HEK293 (cell line): Measurements from ENCODE around the gene ARHGEF12.

ENCODE experiments used
- OSR2 ChIP-seq: fragments of 450-650 bp; formaldehyde crosslinking; IDR thresholded peaks from 2 replicates; pipeline ENCODE4 v1.5.1; 2016; ENCODE audit warnings: missing biosample characterization, missing genetic modification characterization
- RBAK ChIP-seq: fragments of 450-650 bp; formaldehyde crosslinking; IDR thresholded peaks from 2 replicates; pipeline ENCODE4 v1.5.1; 2016; ENCODE audit warnings: missing biosample characterization, missing genetic modification characterization
- YY1 ChIP-seq: fragments of 450-650 bp; formaldehyde crosslinking; IDR thresholded peaks from 2 replicates; pipeline ENCODE4 v1.5.1; 2018; ENCODE audit warnings: missing biosample characterization, missing genetic modification characterization
- ZBTB1 ChIP-seq: fragments of 450-650 bp; formaldehyde crosslinking; IDR thresholded peaks from 2 replicates; pipeline ENCODE4 v1.5.1; 2016; ENCODE audit warnings: missing biosample characterization, missing genetic modification characterization
- ZNF121 ChIP-seq: fragments of 450-650 bp; formaldehyde crosslinking; IDR thresholded peaks from 2 replicates; pipeline ENCODE4 v1.5.1; 2016; ENCODE audit warnings: missing biosample characterization, missing genetic modification characterization
- ZNF155 ChIP-seq: fragments of 450-650 bp; formaldehyde crosslinking; IDR thresholded peaks from 2 replicates; pipeline ENCODE4 v1.5.1; 2016; ENCODE audit warnings: missing biosample characterization, missing genetic modification characterization
- ZNF221 ChIP-seq: fragments of 450-650 bp; formaldehyde crosslinking; IDR thresholded peaks from 2 replicates; pipeline ENCODE4 v1.5.1; 2017; ENCODE audit warnings: missing biosample characterization, missing genetic modification characterization, borderline replicate concordance
- ZNF341 ChIP-seq: fragments of 450-650 bp; formaldehyde crosslinking; IDR thresholded peaks from 2 replicates; pipeline ENCODE4; 2016; ENCODE audit warnings: low read depth, missing biosample characterization, missing genetic modification characterization
- ZNF510 ChIP-seq: fragments of 450-650 bp; formaldehyde crosslinking; IDR thresholded peaks from 2 replicates; pipeline ENCODE4 v1.5.1; 2018; ENCODE audit warnings: mild to moderate bottlenecking, missing genetic modification characterization, missing biosample characterization; ENCODE audit not compliant: insufficient replicate concordance
- TF ChIP-seq, protein P1 (sequence below): fragments of 450-650 bp; formaldehyde crosslinking; IDR thresholded peaks from 2 replicates; pipeline ENCODE4 v1.5.1; 2016; ENCODE audit warnings: missing biosample characterization, missing genetic modification characterization
- TF ChIP-seq, protein P2 (sequence below): fragments of 450-650 bp; formaldehyde crosslinking; IDR thresholded peaks from 2 replicates; pipeline ENCODE4 v1.5.1; 2016; ENCODE audit warnings: missing biosample characterization, missing genetic modification characterization
- TF ChIP-seq, protein P3 (sequence below): fragments of 450-650 bp; formaldehyde crosslinking; IDR thresholded peaks from 2 replicates; pipeline ENCODE4 v1.5.1; 2017; ENCODE audit warnings: missing biosample characterization, missing genetic modification characterization

DNA sequence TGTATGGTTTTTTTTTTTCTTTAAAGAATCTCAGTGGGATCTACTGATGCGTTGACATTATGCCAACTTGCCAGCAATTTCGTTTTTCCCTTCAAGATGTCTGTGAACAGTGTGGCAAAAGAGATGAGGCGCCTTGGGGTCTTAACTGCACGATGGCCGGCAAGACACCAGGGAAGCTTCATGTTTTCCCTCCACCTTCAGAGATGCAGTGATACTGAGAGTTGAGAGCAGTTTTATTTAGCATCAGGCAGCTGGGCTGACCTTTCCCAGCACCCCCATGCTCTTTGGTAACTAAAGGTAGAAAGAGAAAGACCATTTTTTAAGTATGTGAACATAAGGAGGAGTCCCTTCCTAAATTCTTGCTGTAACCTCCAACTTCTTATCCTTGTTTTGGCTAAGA is 163.6 kb downstream of the ARHGEF12 start:
- TF ChIP-seq RBAK, result no peak
- TF ChIP-seq, protein P1, sequence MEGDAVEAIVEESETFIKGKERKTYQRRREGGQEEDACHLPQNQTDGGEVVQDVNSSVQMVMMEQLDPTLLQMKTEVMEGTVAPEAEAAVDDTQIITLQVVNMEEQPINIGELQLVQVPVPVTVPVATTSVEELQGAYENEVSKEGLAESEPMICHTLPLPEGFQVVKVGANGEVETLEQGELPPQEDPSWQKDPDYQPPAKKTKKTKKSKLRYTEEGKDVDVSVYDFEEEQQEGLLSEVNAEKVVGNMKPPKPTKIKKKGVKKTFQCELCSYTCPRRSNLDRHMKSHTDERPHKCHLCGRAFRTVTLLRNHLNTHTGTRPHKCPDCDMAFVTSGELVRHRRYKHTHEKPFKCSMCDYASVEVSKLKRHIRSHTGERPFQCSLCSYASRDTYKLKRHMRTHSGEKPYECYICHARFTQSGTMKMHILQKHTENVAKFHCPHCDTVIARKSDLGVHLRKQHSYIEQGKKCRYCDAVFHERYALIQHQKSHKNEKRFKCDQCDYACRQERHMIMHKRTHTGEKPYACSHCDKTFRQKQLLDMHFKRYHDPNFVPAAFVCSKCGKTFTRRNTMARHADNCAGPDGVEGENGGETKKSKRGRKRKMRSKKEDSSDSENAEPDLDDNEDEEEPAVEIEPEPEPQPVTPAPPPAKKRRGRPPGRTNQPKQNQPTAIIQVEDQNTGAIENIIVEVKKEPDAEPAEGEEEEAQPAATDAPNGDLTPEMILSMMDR (tag by site-specific recombination), result no peak
- no peak for TF ChIP-seq OSR2 (tag by site-specific recombination)
- TF ChIP-seq ZNF155 (tag by site-specific recombination), result no peak
- TF ChIP-seq, protein P2, sequence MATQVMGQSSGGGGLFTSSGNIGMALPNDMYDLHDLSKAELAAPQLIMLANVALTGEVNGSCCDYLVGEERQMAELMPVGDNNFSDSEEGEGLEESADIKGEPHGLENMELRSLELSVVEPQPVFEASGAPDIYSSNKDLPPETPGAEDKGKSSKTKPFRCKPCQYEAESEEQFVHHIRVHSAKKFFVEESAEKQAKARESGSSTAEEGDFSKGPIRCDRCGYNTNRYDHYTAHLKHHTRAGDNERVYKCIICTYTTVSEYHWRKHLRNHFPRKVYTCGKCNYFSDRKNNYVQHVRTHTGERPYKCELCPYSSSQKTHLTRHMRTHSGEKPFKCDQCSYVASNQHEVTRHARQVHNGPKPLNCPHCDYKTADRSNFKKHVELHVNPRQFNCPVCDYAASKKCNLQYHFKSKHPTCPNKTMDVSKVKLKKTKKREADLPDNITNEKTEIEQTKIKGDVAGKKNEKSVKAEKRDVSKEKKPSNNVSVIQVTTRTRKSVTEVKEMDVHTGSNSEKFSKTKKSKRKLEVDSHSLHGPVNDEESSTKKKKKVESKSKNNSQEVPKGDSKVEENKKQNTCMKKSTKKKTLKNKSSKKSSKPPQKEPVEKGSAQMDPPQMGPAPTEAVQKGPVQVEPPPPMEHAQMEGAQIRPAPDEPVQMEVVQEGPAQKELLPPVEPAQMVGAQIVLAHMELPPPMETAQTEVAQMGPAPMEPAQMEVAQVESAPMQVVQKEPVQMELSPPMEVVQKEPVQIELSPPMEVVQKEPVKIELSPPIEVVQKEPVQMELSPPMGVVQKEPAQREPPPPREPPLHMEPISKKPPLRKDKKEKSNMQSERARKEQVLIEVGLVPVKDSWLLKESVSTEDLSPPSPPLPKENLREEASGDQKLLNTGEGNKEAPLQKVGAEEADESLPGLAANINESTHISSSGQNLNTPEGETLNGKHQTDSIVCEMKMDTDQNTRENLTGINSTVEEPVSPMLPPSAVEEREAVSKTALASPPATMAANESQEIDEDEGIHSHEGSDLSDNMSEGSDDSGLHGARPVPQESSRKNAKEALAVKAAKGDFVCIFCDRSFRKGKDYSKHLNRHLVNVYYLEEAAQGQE (tag by site-specific recombination), result no peak
- TF ChIP-seq ZNF121, result no peak
- TF ChIP-seq, protein P3, sequence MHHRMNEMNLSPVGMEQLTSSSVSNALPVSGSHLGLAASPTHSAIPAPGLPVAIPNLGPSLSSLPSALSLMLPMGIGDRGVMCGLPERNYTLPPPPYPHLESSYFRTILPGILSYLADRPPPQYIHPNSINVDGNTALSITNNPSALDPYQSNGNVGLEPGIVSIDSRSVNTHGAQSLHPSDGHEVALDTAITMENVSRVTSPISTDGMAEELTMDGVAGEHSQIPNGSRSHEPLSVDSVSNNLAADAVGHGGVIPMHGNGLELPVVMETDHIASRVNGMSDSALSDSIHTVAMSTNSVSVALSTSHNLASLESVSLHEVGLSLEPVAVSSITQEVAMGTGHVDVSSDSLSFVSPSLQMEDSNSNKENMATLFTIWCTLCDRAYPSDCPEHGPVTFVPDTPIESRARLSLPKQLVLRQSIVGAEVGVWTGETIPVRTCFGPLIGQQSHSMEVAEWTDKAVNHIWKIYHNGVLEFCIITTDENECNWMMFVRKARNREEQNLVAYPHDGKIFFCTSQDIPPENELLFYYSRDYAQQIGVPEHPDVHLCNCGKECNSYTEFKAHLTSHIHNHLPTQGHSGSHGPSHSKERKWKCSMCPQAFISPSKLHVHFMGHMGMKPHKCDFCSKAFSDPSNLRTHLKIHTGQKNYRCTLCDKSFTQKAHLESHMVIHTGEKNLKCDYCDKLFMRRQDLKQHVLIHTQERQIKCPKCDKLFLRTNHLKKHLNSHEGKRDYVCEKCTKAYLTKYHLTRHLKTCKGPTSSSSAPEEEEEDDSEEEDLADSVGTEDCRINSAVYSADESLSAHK (tag by site-specific recombination), result no peak
- no peak for TF ChIP-seq YY1 (tag by site-specific recombination)
- TF ChIP-seq ZNF510 (tag by site-specific recombination), result no peak
- no peak for TF ChIP-seq ZNF221 (tag by site-specific recombination)
- TF ChIP-seq ZBTB1 (tag by site-specific recombination), result no peak
- TF ChIP-seq ZNF341 (tag by site-specific recombination), result no peak
